Uterus (tissue), 4 donors: ENCODE data around the gene SMCO1. TPM values are rescaled to one million over a fixed set of nuclear protein-coding genes. Genes with fewer than 3 reads are reported as not detected.
"Not testable (repeated sequence)": the region's sequence is repeated elsewhere in the genome, so short reads cannot be mapped to it uniquely, and the experiment has no call there.

Experiments used
- DNase-seq, 2 donors: peaks; one replicate each; pipeline ENCODE4 v3.0.0-alpha.2; 2019 to 2020
- H3K27ac ChIP-seq, 2 donors: fragments of 200-600 bp; sonication (generic); 1 replicate in 1 of 2; 2 replicates in 1 of 2; pipeline ENCODE4 v1.5.1; 2016 to 2018
- H3K27me3 ChIP-seq, 2 donors: fragments of 200-600 bp; sonication (generic); one replicate each; pipeline ENCODE4 v1.5.1; 2018 to 2019; ENCODE audit warnings: control low read depth in 1 of 2
- H3K36me3 ChIP-seq, 2 donors: fragments of 200-600 bp; sonication (generic); one replicate each; pipeline ENCODE4 v1.5.1; 2019; ENCODE audit warnings: control low read depth in 1 of 2
- H3K4me1 ChIP-seq, 2 donors: fragments of 200-600 bp; sonication (generic); one replicate each; pipeline ENCODE4 v1.5.1; 2018 to 2019; ENCODE audit warnings: control low read depth in 1 of 2
- H3K4me3 ChIP-seq, 2 donors: fragments of 200-600 bp; sonication (generic); 1 replicate in 1 of 2; 2 replicates in 1 of 2; pipeline ENCODE4 v1.5.1; 2018 to 2019; ENCODE audit warnings: mild to moderate bottlenecking in 1 of 2
- H3K9me3 ChIP-seq, 2 donors: fragments of 200-600 bp; sonication (generic); one replicate each; pipeline ENCODE4 v1.5.1; 2019; ENCODE audit warnings: control low read depth in 1 of 2
- POLR2A ChIP-seq, 2 donors: fragments of 450-650 bp; IDR thresholded peaks; one replicate each; pipeline ENCODE4 v1.6.1; 2016; ENCODE audit warnings: antibody characterized with exemption in 2 of 2, mild to moderate bottlenecking in 1 of 2, moderate library complexity in 1 of 2
- intact Hi-C: fragments of 100-400 bp; cut with DNase I; formaldehyde crosslinking; loops from one replicate; pipeline ENCODE4 v1.15.1; 2023; ENCODE audit warnings: low total_unique reads
- total RNA-seq, 4 donors: library from RNA; depleted of rRNA in 3 of 4; stranded (reverse); fragments of >200 nt in 3 of 4; gene quantifications; one replicate each; pipeline versions ENCODE4 v1.1.0 to v1.2.4, GENCODE V29; 2014 to 2023
- TF ChIP-seq, protein P1 (sequence below), 4 experiments: fragments of 200-600 bp in 2 of 4; fragments of 450-650 bp in 2 of 4; sonication (generic) in 2 of 4; IDR thresholded peaks; one replicate each; pipeline ENCODE4 v1.5.1; 2016 to 2019; ENCODE audit warnings: antibody characterized with exemption in 4 of 4, mild to moderate bottlenecking in 2 of 4, moderate library complexity in 1 of 4
- donor health status: DM: yes; HTN: yes; CAD: no.

The SMCO1 gene
- total RNA-seq, 4 donors from 2014 or later, result not detected

DNA sequence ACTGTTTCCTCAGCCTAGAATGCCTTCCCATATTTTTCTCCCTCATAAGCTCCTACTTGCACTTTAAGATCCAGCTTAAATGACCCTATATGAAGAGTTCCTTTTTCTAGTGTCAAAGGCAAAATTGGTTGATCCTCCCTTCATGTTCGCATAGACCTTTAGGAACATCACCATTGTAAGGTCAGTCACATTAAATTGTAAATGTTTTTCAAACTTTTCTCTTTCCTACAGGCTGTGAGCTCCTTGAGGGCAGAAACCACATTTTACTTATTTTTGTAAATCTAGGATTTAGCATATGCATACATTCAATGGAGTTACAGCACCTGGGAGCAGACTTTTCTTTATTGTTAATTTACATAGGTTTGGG is 813 bp downstream of the SMCO1 start:
- Histone ChIP-seq H3K9me3 (peaks cover 0 to 9% of the 10 kb centered on the region in 2 donors), H3K36me3 (no peaks in the 10 kb centered on the region), H3K4me3 (no peak overlapping the region), H3K4me1 (no peaks in the 10 kb centered on the region), H3K27ac (no peak overlapping the region), H3K27me3 (no peaks in the 10 kb centered on the region)
- intact Hi-C loops, result no loop called here
- DNase-seq, result no peak
- TF ChIP-seq, protein P1, sequence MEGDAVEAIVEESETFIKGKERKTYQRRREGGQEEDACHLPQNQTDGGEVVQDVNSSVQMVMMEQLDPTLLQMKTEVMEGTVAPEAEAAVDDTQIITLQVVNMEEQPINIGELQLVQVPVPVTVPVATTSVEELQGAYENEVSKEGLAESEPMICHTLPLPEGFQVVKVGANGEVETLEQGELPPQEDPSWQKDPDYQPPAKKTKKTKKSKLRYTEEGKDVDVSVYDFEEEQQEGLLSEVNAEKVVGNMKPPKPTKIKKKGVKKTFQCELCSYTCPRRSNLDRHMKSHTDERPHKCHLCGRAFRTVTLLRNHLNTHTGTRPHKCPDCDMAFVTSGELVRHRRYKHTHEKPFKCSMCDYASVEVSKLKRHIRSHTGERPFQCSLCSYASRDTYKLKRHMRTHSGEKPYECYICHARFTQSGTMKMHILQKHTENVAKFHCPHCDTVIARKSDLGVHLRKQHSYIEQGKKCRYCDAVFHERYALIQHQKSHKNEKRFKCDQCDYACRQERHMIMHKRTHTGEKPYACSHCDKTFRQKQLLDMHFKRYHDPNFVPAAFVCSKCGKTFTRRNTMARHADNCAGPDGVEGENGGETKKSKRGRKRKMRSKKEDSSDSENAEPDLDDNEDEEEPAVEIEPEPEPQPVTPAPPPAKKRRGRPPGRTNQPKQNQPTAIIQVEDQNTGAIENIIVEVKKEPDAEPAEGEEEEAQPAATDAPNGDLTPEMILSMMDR (IDR thresholded peaks at IDR 0.05), result no peak
- no peak for TF ChIP-seq POLR2A (IDR thresholded peaks at IDR 0.05)

DNA sequence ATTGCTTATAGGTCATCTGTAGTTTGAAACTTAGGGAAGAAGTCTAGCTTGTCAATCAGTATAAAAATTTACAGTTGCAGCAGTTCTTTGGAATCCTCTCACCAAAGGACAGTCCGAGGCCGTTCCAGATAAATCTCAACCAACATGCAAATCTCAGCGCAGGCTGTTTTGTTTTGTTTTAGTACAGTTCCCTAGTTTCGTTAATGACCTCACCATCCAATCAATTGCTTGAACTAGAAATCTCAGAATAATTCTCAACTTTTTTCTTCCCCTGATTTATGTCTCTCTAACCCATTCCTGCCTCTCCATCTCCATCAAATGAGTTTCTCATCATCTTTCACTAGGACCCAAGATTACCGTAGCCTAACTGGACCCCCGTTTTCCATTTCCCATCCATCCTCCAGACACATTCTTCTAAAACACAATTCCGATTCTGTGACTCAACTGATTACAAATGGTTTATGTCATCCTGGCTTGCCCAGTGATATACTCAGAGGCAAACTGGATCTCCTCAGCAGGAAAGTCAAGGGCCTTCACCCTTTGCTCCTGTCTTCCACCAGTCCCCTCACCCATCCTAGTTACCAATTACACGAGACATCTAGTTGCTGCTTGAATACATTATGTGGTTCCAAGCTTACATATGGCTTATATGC is 1.3 kb downstream of the SMCO1 start:
- TF ChIP-seq, protein P1 (IDR thresholded peaks at IDR 0.05), result no peak
- TF ChIP-seq POLR2A (IDR thresholded peaks at IDR 0.05), result no peak
- H3K4me3 ChIP-seq, result no peak overlapping the region
- no peaks in the 10 kb centered on the region for H3K27me3 ChIP-seq
- intact Hi-C loops, result no loop called here
- H3K9me3 ChIP-seq, result peaks cover 0 to 4% of the 10 kb centered on the region in 2 donors
- DNase-seq, result no peak
- H3K27ac ChIP-seq, result no peak overlapping the region
- H3K36me3 ChIP-seq, result no peaks in the 10 kb centered on the region
- no peaks in the 10 kb centered on the region for H3K4me1 ChIP-seq

DNA sequence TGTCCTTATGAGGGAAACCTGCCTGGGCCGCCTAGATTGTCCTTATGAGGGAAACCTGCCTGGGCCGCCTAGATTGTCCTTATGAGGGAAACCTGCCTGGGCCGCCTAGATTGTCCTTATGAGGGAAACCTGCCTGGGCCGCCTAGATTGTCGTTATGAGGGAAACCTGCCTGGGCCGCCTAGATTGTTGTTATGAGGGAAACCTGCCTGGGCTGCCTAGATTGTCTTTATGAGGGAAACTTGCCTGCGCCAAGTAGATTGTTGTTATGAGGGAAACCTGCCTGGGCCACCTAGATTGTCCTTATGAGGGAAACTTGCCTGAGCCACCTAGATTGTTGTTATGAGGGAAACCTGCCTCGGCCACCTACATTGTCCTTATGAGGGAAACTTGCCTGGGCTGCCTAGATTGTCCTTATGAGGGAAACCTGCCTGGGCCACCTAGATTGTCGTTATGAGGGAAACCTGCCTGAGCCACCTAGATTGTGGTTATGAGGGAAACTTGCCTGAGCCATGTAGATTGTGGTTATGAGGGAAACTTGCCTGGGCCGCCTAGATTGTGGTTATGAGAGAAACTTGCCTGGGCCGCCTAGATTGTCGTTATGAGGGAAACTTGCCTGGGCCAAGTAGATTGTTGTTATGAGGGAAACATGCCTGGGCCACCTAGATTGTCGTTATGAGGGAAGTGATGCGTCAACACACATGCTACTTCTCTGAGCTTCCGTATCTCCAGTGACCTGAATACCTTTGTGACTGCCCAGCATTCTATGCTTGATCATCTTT is 3.3 kb downstream of the SMCO1 start:
- H3K9me3 ChIP-seq, DNase-seq, intact Hi-C loops, H3K36me3 ChIP-seq, H3K27me3 ChIP-seq, H3K4me1 ChIP-seq, H3K4me3 ChIP-seq, H3K27ac ChIP-seq: not testable (repeated sequence)

DNA sequence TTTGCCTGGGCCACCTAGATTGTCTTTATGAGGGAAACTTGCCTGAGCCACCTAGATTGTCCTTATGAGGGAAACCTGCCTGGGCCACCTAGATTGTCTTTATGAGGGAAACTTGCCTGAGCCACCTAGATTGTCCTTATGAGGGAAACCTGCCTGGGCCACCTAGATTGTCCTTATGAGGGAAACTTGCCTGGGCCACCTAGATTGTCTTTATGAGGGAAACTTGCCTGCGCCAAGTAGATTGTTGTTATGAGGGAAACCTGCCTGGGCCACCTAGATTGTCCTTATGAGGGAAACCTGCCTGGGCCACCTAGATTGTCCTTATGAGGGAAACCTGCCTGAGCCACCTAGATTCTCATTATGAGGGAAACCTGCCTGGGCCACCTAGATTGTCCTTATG is 4.0 kb downstream of the SMCO1 start:
- H3K27ac ChIP-seq, H3K36me3 ChIP-seq, H3K4me3 ChIP-seq, intact Hi-C loops, H3K9me3 ChIP-seq, H3K4me1 ChIP-seq, H3K27me3 ChIP-seq, DNase-seq: not testable (repeated sequence)

DNA sequence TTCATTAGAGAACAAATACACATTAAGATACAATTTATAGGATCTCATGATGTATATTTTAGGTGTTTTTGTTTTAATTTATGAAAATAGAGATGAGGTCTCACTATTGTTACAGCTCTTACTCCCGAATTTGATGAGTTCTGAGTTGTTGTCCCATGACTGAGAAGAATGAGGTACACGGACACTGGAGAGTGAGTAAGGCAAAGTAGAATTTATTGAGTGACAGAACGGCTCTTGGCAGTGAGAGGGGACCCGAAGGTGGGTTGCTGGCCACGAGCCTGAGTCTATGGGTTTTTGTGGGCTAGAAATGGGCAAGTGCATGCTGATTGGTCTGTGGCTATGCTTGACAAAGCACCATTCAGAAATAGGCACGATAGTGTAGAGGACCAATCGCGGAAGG is 8.5 kb downstream of the SMCO1 start:
- intact Hi-C loops, result no loop called here
- TF ChIP-seq, protein P1 (IDR thresholded peaks at IDR 0.05), result no peak
- no peak for TF ChIP-seq POLR2A (IDR thresholded peaks at IDR 0.05)
- Histone ChIP-seq H3K9me3 (no peaks in the 10 kb centered on the region), H3K4me1 (no peaks in the 10 kb centered on the region), H3K4me3 (no peak overlapping the region), H3K27me3 (no peaks in the 10 kb centered on the region), H3K27ac (no peak overlapping the region), H3K36me3 (no peaks in the 10 kb centered on the region)
- DNase-seq, result no peak

DNA sequence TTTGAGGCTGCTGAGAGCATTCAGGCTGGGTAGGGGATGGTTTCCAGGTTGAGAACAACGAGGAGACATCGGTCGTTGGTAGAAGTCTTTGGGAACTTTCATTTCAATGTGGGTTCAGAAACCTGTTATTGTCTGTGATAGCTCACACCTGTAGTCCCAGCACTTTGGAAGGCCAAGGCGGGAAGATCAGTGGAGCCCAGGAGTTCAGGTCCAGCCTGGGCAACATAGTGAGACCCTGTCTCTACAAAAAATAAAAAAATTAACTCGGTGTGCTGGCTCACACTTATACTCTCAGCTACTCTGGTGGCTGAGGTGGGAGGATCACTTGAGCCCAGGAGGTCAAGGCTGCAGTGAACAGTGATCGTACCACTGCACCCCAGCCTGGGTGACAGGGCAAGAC is 10.6 kb downstream of the SMCO1 start:
- intact Hi-C loops, result no loop called here
- no peaks in the 10 kb centered on the region for H3K36me3 ChIP-seq
- no peak overlapping the region for H3K4me3 ChIP-seq
- no peaks in the 10 kb centered on the region for H3K4me1 ChIP-seq
- peak overlapping the region; percentile 91 to 99 for H3K27ac ChIP-seq
- no peaks in the 10 kb centered on the region for H3K9me3 ChIP-seq
- no peaks in the 10 kb centered on the region for H3K27me3 ChIP-seq
- no peak for TF ChIP-seq POLR2A (IDR thresholded peaks at IDR 0.05)
- TF ChIP-seq, protein P1 (IDR thresholded peaks at IDR 0.05), result no peak
- DNase-seq, result no peak

DNA sequence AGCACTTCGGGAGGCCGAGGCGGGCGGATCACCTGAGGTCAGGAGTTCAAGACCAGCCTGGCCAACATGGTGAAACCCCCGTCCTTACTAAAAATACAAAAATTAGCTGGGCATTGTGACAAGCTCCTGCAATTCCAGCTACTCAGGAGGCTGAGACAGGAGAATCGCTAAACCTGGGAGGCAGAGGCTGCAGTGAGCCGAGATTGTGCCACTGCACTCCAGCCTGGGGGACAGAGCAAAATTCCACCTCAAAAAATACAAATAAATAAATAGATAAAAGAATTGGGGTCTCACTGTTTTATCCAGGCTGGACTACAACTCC is 11.1 kb downstream of the SMCO1 start:
- H3K4me1 ChIP-seq, H3K36me3 ChIP-seq, H3K27me3 ChIP-seq, H3K9me3 ChIP-seq, DNase-seq, intact Hi-C loops: not testable (repeated sequence)
- peak overlapping the region; percentile 91 to 99 for H3K27ac ChIP-seq
- H3K4me3 ChIP-seq, result peak overlapping the region; percentile 77 to 98
